ENCODE results near the gene KLF12.

KLF12 gene

DNA sequence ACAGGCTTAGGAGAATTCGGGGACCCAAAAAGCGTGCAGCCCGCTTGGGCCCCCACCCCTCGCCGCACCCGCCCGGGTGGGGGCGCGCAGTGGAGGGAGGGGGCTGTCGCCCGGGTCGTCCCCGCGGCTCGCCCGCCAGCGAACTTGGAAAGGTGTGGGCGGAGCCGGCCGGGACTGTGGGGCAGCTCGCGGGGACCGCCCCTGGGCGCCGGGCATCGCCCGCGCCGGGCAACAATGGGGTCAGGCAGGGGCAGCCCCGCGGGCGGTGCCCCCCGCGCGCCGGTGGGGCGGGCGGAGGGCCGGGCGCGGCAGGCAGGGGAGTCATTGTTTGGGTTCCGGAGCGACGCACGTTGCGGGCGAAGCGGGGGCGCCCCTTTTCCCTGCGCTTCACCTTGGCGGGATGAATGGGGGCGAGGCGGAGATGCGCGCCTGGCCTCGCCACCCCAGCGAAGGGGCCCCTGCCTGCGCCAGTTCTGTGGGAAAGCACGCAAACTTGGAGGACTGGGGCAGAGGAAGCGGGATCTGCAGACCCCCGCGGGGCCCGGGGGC, 647 bp upstream of the KLF12 start:
- H3K4me3 ChIP-seq (ENCODE audit: low read depth, low read length), result peak overlapping the region; percentile 87
- peaks cover 15% of the 10 kb centered on the region; the same call in 1 of the 2 replicates for H3K27me3 ChIP-seq (ENCODE audit: control insufficient read depth, insufficient read depth, low read length)
- no peaks in the 10 kb centered on the region for H3K36me3 ChIP-seq (ENCODE audit: control insufficient read depth, insufficient read depth, low read length)
- peak overlapping the region; percentile 82; the same call in 1 of the 2 replicates for H3K27ac ChIP-seq (ENCODE audit: low read depth, low read length)
- peaks cover 7% of the 10 kb centered on the region for H3K4me1 ChIP-seq (ENCODE audit: control insufficient read depth, insufficient read depth, low read length)
- H3K9ac ChIP-seq (ENCODE audit: low read length), result peak overlapping the region; percentile 87
- H3K9me3 ChIP-seq (ENCODE audit: control insufficient read depth, insufficient read depth, low read depth, low read length), result no peaks in the 10 kb centered on the region

DNA sequence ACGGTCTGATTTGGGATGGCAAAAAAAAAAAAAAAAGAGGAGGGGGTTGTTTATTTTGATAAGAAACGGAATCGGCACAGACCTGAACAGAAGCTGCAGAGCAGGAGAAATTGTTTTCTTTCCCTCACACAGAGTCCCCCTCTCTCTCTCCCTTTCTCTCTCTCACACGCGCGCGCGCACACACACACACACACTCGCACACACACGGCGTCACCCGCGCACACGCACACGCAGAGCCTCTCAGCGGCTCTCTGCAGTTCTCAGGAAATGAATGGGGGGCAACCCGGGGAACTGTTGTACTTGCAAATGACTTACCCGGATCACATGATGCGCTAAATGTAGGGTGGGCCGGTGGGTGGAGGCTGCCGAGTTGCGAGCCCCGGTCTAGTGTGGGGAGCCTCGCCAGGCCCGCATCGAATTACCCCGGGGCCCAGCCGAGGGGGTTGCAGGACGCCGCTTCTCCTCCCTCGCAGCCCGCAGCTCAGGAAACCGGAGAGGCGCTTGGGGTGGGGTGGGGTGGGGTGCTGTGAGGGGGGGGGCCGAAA, 475 bp downstream of the KLF12 start:
- Histone ChIP-seq H3K27me3 (ENCODE audit: control insufficient read depth, insufficient read depth, low read length) (peaks cover 15% of the 10 kb centered on the region; the same call in 1 of the 2 replicates), H3K4me1 (ENCODE audit: control insufficient read depth, insufficient read depth, low read length) (peaks cover 8% of the 10 kb centered on the region)

DNA sequence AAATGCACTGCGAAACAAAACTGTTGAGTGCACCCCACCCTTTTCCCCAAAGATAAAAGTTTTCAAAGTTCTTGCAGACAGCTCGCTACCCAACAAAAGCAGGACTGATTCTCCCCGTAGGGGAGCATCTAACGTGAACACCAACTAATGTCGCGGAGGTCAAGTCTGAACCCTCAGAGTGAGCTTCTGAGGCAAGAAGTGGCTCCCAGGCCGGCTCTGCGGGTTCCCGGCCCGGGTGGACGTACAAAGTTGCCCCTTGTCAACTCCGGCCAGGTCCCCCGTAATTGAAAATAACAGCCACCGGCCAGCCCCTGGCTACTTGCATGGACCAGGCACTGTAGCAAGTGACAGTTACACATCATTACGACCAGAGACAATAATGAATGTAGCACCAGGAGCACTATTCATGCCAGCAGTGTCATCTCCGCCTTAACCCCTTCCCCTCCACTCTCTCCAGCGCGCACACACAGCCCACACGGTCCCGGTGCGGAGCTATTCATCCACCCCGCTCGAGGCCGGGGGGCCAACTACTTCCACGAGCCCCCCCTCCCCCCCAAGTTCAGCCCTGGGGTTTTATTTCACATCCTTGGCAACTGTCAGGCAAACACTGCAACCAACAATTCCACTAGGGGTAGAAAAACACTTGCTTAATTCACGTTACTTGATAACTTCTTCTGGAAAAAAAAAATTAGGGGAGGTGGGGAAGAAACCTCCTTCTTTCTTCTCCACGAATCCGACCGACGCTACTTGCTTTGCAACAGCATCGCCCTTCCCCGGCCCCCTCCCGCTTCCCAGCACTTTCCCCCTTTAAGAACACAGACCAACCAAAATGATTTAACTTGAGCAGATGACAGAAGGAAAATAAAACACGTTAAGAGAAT, 1.2 kb downstream of the KLF12 start:
- peaks cover 15% of the 10 kb centered on the region; the same call in 1 of the 2 replicates for H3K27me3 ChIP-seq (ENCODE audit: control insufficient read depth, insufficient read depth, low read length)
- H3K4me1 ChIP-seq (ENCODE audit: control insufficient read depth, insufficient read depth, low read length), result peaks cover 16% of the 10 kb centered on the region
- no peak overlapping the region for H3K27ac ChIP-seq (ENCODE audit: low read depth, low read length)
- peak overlapping the region; percentile 87 for H3K4me3 ChIP-seq (ENCODE audit: low read depth, low read length)
- H3K36me3 ChIP-seq (ENCODE audit: control insufficient read depth, insufficient read depth, low read length), result no peaks in the 10 kb centered on the region
- H3K9ac ChIP-seq (ENCODE audit: low read length), result peak overlapping the region; percentile 75
- no peaks in the 10 kb centered on the region for H3K9me3 ChIP-seq (ENCODE audit: control insufficient read depth, insufficient read depth, low read depth, low read length)

More for the DNA sequence above, 475 bp downstream of the KLF12 start:
- H3K4me3 ChIP-seq (ENCODE audit: low read depth, low read length), result peak overlapping the region; percentile 87
- H3K36me3 ChIP-seq (ENCODE audit: control insufficient read depth, insufficient read depth, low read length), result no peaks in the 10 kb centered on the region
- no peak overlapping the region for H3K27ac ChIP-seq (ENCODE audit: low read depth, low read length)
- peak overlapping the region; percentile 75 for H3K9ac ChIP-seq (ENCODE audit: low read length)
- no peaks in the 10 kb centered on the region for H3K9me3 ChIP-seq (ENCODE audit: control insufficient read depth, insufficient read depth, low read depth, low read length)

DNA sequence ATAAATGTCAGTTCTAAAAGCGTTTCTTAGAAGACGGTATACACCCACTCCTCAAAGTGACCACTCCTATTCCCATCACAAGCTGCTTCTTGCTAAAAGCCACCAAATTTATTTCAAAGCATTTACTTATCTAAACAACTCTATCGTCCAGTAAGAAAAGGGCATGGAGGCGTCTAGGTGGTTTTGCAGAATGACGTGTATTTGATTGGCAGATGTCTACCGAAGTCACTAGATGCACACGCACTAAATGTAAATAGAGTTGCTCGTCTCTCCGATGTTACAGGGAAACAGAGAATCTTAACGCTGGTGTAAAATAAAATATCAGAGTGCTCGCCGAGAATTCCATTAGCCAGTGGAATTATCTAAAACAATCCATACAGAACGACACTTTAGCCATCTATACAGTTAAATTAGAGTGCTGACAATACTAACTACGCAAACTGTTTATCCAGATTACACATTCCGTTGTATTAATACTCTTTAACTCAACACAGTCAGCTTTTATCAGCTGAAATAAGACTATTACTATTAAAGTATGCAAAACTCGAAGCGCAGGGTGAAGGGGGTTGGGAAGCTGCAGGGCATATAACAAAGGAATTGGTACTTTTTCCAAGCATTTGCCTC, 1.9 kb downstream of the KLF12 start:
- Histone ChIP-seq H3K9ac (ENCODE audit: low read length) (peak overlapping the region; percentile 1), H3K9me3 (ENCODE audit: control insufficient read depth, insufficient read depth, low read depth, low read length) (no peaks in the 10 kb centered on the region), H3K36me3 (ENCODE audit: control insufficient read depth, insufficient read depth, low read length) (no peaks in the 10 kb centered on the region), H3K27ac (ENCODE audit: low read depth, low read length) (no peak overlapping the region), H3K27me3 (ENCODE audit: control insufficient read depth, insufficient read depth, low read length) (peaks cover 15% of the 10 kb centered on the region; the same call in 1 of the 2 replicates), H3K4me1 (ENCODE audit: control insufficient read depth, insufficient read depth, low read length) (peaks cover 16% of the 10 kb centered on the region), H3K4me3 (ENCODE audit: low read depth, low read length) (peak overlapping the region; percentile 87)

DNA sequence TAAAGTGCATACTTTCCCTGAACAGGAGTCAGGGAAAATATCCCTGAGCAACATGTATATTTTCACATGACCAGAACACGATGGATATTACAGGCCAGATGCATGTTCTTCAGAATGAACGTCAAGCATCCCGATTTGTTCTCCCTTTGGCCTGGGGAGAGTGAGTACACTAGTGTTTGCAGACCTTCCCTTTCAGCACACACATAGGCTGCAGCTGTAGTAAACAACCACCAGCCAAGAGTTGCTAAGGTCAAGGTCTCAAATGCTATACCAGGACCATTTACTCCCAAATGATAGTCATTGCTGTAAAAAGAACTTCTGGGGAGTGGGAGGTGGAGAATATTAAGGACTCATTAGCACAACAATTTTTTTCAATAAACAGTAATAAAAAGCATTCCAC, 3.0 kb downstream of the KLF12 start:
- Histone ChIP-seq H3K4me1 (ENCODE audit: control insufficient read depth, insufficient read depth, low read length) (peaks cover 10% of the 10 kb centered on the region), H3K9me3 (ENCODE audit: control insufficient read depth, insufficient read depth, low read depth, low read length) (no peaks in the 10 kb centered on the region), H3K27ac (ENCODE audit: low read depth, low read length) (no peak overlapping the region), H3K27me3 (ENCODE audit: control insufficient read depth, insufficient read depth, low read length) (peaks cover 9% of the 10 kb centered on the region; the same call in 1 of the 2 replicates), H3K36me3 (ENCODE audit: control insufficient read depth, insufficient read depth, low read length) (no peaks in the 10 kb centered on the region), H3K9ac (ENCODE audit: low read length) (no peak overlapping the region), H3K4me3 (ENCODE audit: low read depth, low read length) (no peak overlapping the region)

DNA sequence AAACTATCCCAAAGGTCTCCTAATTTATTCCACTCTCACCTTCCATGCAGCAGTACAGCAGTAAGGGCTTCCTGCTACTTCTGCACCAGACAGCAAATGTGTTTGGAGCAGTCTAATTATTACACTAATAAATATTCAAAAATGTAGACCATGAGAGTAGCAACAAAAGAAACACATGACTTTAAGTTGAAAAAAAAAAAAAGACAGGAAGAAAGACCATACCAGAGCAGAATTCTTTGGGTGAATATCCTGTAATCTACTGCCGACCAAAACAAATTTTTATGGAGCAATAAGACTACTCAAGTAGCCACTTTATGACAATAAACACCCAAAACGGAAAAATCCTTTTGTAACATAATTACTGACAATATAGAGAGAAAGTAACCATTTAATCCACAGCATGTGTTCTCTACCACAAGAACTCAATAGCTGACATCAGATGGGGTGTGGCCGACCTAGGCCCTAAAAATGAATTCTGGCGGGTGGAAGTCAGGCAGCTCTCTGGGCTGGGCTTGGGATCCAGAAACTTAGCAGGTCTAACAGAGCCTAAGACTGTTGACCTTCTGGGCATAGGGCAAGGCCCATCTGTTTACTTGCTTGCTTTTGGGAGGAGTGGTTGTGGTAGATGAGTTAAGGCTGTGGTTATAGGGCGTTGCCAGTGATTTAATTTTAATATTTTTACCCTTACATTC, 4.6 kb downstream of the KLF12 start:
- H3K4me3 ChIP-seq (ENCODE audit: low read depth, low read length), result no peak overlapping the region
- H3K9ac ChIP-seq (ENCODE audit: low read length), result no peak overlapping the region
- no peak overlapping the region for H3K27ac ChIP-seq (ENCODE audit: low read depth, low read length)

DNA sequence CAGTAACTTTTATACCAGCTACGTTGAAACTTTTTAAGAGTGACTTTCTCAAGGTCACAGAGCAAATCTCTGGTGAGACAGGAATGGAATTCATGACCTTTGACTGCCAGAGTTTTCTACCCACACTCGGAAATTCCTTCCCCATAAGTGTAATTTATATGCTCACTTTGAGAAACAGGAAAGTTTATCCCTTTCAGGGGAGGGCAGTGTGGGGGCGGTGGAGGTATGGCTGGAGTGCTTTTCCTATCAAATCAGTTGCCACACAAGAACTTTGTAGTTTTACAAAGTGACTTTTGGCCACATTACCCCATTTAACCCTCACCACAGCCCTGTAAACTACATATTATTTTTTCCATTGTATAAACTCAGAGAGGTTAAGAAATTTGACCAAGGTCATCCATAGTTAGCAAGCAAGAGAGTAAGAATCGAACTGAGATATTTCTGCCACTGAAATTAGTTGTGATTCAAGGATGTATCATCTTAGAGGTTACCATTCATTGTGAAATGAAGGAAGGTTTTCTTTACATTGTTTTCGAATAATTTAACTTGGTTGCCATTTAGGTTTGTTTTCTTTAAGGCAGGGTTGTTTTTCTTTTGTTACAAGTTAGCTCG, 5.9 kb downstream of the KLF12 start:
- Histone ChIP-seq H3K27me3 (ENCODE audit: control insufficient read depth, insufficient read depth, low read length) (peaks cover 9% of the 10 kb centered on the region; the same call in 1 of the 2 replicates), H3K27ac (ENCODE audit: low read depth, low read length) (no peak overlapping the region), H3K4me3 (ENCODE audit: low read depth, low read length) (no peak overlapping the region), H3K36me3 (ENCODE audit: control insufficient read depth, insufficient read depth, low read length) (no peaks in the 10 kb centered on the region), H3K9ac (ENCODE audit: low read length) (no peak overlapping the region), H3K9me3 (ENCODE audit: control insufficient read depth, insufficient read depth, low read depth, low read length) (no peaks in the 10 kb centered on the region), H3K4me1 (ENCODE audit: control insufficient read depth, insufficient read depth, low read length) (peaks cover 9% of the 10 kb centered on the region)

More for the DNA sequence above, 4.6 kb downstream of the KLF12 start:
- Histone ChIP-seq H3K27me3 (ENCODE audit: control insufficient read depth, insufficient read depth, low read length) (peaks cover 9% of the 10 kb centered on the region; the same call in 1 of the 2 replicates), H3K9me3 (ENCODE audit: control insufficient read depth, insufficient read depth, low read depth, low read length) (no peaks in the 10 kb centered on the region), H3K36me3 (ENCODE audit: control insufficient read depth, insufficient read depth, low read length) (no peaks in the 10 kb centered on the region), H3K4me1 (ENCODE audit: control insufficient read depth, insufficient read depth, low read length) (peaks cover 9% of the 10 kb centered on the region)

DNA sequence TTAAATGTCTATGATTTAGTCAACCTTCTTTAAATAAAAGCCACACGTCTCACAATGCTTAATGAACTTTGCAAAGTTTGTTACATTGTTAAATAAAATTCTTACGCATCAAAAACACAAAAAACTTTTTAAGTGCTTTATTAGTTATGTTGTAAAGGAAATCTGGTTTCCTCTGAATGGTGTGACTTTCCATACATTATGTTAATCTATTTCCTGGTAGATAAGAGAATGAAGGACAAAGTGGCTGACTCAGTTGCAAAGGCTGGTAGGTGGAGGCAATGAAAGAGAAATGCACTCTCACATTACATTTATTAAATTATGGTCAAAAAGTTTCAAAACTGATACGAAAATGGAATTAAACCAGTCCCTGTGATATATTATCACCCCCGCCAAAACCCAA, 15.9 kb downstream of the KLF12 start:
- Histone ChIP-seq H3K4me1 (ENCODE audit: control insufficient read depth, insufficient read depth, low read length) (no peaks in the 10 kb centered on the region), H3K27ac (ENCODE audit: low read depth, low read length) (no peak overlapping the region), H3K36me3 (ENCODE audit: control insufficient read depth, insufficient read depth, low read length) (no peaks in the 10 kb centered on the region), H3K9ac (ENCODE audit: low read length) (no peak overlapping the region), H3K9me3 (ENCODE audit: control insufficient read depth, insufficient read depth, low read depth, low read length) (peaks cover 24% of the 10 kb centered on the region), H3K4me3 (ENCODE audit: low read depth, low read length) (no peak overlapping the region), H3K27me3 (ENCODE audit: control insufficient read depth, insufficient read depth, low read length) (no peaks in the 10 kb centered on the region)

DNA sequence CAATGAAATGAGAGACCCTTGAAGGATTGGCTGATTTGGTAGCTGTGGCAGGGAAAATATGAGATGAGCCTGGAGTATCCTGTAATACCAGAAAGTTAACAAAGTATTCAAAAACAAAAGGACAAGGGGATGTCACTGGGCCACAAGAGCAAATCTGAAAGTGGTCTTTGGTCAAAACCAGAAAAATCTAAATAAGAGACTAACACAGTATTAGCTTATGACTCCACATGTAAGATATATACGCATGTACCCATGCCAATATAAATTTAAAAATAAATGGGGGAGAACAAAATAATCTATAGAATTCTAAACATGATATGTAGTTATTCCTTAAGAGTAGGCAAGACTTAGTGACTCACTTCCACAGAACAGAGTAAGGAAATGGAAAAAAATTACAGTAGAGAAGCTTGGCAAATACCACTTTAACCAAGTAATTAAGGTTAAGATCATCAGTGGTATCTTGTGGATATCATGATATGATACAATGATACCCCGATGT, 16.9 kb downstream of the KLF12 start:
- Histone ChIP-seq H3K9me3 (ENCODE audit: control insufficient read depth, insufficient read depth, low read depth, low read length) (peaks cover 24% of the 10 kb centered on the region), H3K27ac (ENCODE audit: low read depth, low read length) (no peak overlapping the region), H3K27me3 (ENCODE audit: control insufficient read depth, insufficient read depth, low read length) (no peaks in the 10 kb centered on the region), H3K4me3 (ENCODE audit: low read depth, low read length) (no peak overlapping the region), H3K9ac (ENCODE audit: low read length) (no peak overlapping the region), H3K4me1 (ENCODE audit: control insufficient read depth, insufficient read depth, low read length) (no peaks in the 10 kb centered on the region), H3K36me3 (ENCODE audit: control insufficient read depth, insufficient read depth, low read length) (no peaks in the 10 kb centered on the region)

DNA sequence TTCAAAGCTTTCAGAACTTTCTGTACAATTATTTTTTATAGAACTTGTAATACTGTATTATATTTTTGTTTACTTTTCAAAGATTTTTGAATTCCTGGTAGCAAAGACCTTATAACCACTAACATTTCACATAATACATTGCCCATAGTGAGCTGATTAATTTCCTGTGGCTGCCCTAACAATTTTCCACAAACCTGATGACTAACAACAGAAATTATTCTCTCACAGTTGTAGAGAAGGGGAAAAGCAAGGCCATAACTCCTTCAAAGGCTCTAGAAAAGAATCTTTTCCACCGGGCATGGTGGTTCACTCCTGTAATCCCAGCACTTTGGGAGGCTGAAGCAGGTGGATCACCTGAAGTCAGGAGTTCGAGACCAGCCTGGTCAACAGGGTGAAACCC, 19.1 kb downstream of the KLF12 start:
- peaks cover 22% of the 10 kb centered on the region for H3K9me3 ChIP-seq (ENCODE audit: control insufficient read depth, insufficient read depth, low read depth, low read length)
- H3K27me3 ChIP-seq (ENCODE audit: control insufficient read depth, insufficient read depth, low read length), result no peaks in the 10 kb centered on the region
- no peaks in the 10 kb centered on the region for H3K4me1 ChIP-seq (ENCODE audit: control insufficient read depth, insufficient read depth, low read length)
- no peak overlapping the region for H3K9ac ChIP-seq (ENCODE audit: low read length)
- no peak overlapping the region for H3K4me3 ChIP-seq (ENCODE audit: low read depth, low read length)
- no peak overlapping the region for H3K27ac ChIP-seq (ENCODE audit: low read depth, low read length)
- no peaks in the 10 kb centered on the region for H3K36me3 ChIP-seq (ENCODE audit: control insufficient read depth, insufficient read depth, low read length)
